ENCODE measurements around the gene OR12D3. TPM values are rescaled to one million over a fixed set of nuclear protein-coding genes. Genes with fewer than 3 reads are reported as not detected.

The OR12D3 gene
- total RNA-seq, 3 donors from 2014 or later: not detected

DNA sequence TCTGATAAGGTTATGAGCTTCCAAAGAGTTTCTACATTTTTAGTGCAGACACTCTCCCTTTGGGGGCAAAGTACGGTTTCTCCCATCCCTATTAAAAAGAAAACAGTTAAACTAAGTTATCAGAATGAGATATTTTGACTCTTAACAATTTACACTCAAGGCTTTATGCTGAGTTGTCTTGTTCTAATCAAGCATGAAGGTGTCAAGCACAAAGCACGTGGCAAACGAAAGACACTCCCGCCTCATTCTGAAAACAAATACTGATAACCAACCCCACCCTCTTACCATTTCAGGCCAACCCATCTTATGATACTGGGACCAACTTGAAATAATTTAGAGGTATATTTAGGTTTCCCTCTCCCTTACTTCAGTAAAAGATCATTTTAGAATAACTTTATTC is 49.3 kb downstream of the OR12D3 start:
- no peaks in the 10 kb centered on the region for H3K36me3 ChIP-seq (ENCODE audit: low read depth)
- no peak overlapping the region for H3K4me3 ChIP-seq
- TF ChIP-seq, protein P1, sequence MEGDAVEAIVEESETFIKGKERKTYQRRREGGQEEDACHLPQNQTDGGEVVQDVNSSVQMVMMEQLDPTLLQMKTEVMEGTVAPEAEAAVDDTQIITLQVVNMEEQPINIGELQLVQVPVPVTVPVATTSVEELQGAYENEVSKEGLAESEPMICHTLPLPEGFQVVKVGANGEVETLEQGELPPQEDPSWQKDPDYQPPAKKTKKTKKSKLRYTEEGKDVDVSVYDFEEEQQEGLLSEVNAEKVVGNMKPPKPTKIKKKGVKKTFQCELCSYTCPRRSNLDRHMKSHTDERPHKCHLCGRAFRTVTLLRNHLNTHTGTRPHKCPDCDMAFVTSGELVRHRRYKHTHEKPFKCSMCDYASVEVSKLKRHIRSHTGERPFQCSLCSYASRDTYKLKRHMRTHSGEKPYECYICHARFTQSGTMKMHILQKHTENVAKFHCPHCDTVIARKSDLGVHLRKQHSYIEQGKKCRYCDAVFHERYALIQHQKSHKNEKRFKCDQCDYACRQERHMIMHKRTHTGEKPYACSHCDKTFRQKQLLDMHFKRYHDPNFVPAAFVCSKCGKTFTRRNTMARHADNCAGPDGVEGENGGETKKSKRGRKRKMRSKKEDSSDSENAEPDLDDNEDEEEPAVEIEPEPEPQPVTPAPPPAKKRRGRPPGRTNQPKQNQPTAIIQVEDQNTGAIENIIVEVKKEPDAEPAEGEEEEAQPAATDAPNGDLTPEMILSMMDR (IDR thresholded peaks at IDR 0.05): no peak
- H3K4me1 ChIP-seq (ENCODE audit: low read depth): no peaks in the 10 kb centered on the region
- ATAC-seq: no peak
- no peaks in the 10 kb centered on the region for H3K9me3 ChIP-seq
- DNase-seq: no peak
- intact Hi-C loops (cut with DNase I, micrococcal nuclease): no loop called here

Other genes starting within 250 kb of the OR12D3 start
- not detected for gene OR2J2, start 204.4 kb downstream of the OR12D3 start, total RNA-seq
- gene OR14J1, start 73.6 kb downstream of the OR12D3 start, total RNA-seq: not detected
- not detected for gene OR5V1, start 6.4 kb downstream of the OR12D3 start, total RNA-seq
- gene OR12D2, start 20.3 kb upstream of the OR12D3 start, total RNA-seq: not detected
- gene OR12D1, start 39.6 kb upstream of the OR12D3 start, total RNA-seq: not detected
- gene OR10C1, start 64.0 kb upstream of the OR12D3 start, total RNA-seq: not detected
- gene OR11A1, start 81.8 kb upstream of the OR12D3 start, total RNA-seq: not detected
- gene OR2H1, start 81.9 kb upstream of the OR12D3 start, total RNA-seq: not detected
- 1 to 10 TPM in 1 of 3 donors, not detected in 2; 1.0 TPM for gene MAS1L, start 112.7 kb upstream of the OR12D3 start, total RNA-seq
- gene UBD, start 184.4 kb upstream of the OR12D3 start, total RNA-seq: 10 to 100 TPM in 1 of 3 donors, 1 to 10 TPM in 1, not detected in 1; 4.2 to 11.7 TPM
- not detected for gene OR2H2, start 209.8 kb upstream of the OR12D3 start, total RNA-seq